GM23248 (cell line): ENCODE results near the gene KDM2B. TPM values are rescaled to one million over a fixed set of nuclear protein-coding genes. Genes with fewer than 3 reads are reported as not detected.

Experiments
- DNase-seq: peaks from one replicate; pipeline ENCODE4 v3.0.0-alpha.2; 2015
- H2AFZ ChIP-seq: fragments of 200-600 bp; sonication (generic); 2 replicates; pipeline ENCODE4 v1.6.1; 2016; ENCODE audit warnings: antibody characterized with exemption
- H3F3A ChIP-seq: fragments of 200-600 bp; sonication (generic); 2 replicates; pipeline ENCODE4 v1.6.1; 2016; ENCODE audit warnings: mild to moderate bottlenecking, antibody characterized with exemption, mixed run types; ENCODE audit not compliant: insufficient read depth
- H3K27ac ChIP-seq: fragments of 200-600 bp; sonication (generic); 2 replicates; pipeline ENCODE4 v1.5.1; 2016; ENCODE audit warnings: mild to moderate bottlenecking
- H3K27me3 ChIP-seq: fragments of 200-600 bp; sonication (generic); replicated peaks from 2 replicates; pipeline ENCODE4 v1.6.1; 2016; ENCODE audit warnings: mild to moderate bottlenecking; ENCODE audit not compliant: insufficient read depth
- H3K36me3 ChIP-seq: fragments of 200-600 bp; sonication (generic); 2 replicates; pipeline ENCODE4 v1.6.1; 2016; ENCODE audit warnings: low read depth, mild to moderate bottlenecking
- H3K4me1 ChIP-seq: fragments of 200-600 bp; sonication (generic); 2 replicates; pipeline ENCODE4 v1.6.1; 2016; ENCODE audit warnings: mild to moderate bottlenecking; ENCODE audit not compliant: insufficient read depth
- H3K4me2 ChIP-seq: fragments of 200-600 bp; sonication (generic); one replicate; pipeline ENCODE4 v1.6.1; 2016; ENCODE audit warnings: mild to moderate bottlenecking; ENCODE audit not compliant: unreplicated experiment
- H3K4me3 ChIP-seq: fragments of 200-600 bp; sonication (generic); 2 replicates; pipeline ENCODE4 v1.5.1; 2016; ENCODE audit warnings: mild to moderate bottlenecking
- H3K79me2 ChIP-seq: fragments of 200-600 bp; sonication (generic); 2 replicates; pipeline ENCODE4 v1.6.1; 2016; ENCODE audit warnings: mild to moderate bottlenecking; ENCODE audit not compliant: insufficient read depth
- H3K9ac ChIP-seq: fragments of 200-600 bp; sonication (generic); 2 replicates; pipeline ENCODE4 v1.6.1; 2016; ENCODE audit warnings: mild to moderate bottlenecking
- H3K9me2 ChIP-seq: fragments of 200-600 bp; sonication (generic); 2 replicates; pipeline ENCODE4 v1.6.1; 2016; ENCODE audit warnings: mixed run types, mild to moderate bottlenecking, moderate library complexity; ENCODE audit not compliant: insufficient read depth
- H3K9me3 ChIP-seq: fragments of 200-600 bp; sonication (generic); one replicate; pipeline ENCODE4 v1.6.1; 2017; ENCODE audit warnings: low read depth
- H4K20me1 ChIP-seq: fragments of 200-600 bp; sonication (generic); 2 replicates; pipeline ENCODE4 v1.6.0; 2016; ENCODE audit not compliant: insufficient read depth
- EZH2 ChIP-seq: fragments of 200-600 bp; sonication (generic); IDR thresholded peaks from 2 replicates; pipeline ENCODE4 v1.6.1; 2018; ENCODE audit warnings: antibody characterized with exemption, mild to moderate bottlenecking; ENCODE audit not compliant: insufficient read depth, poor library complexity, severe bottlenecking
- EZH2phosphoT487 ChIP-seq: fragments of 200-600 bp; sonication (generic); IDR thresholded peaks from 2 replicates; pipeline ENCODE4 v1.6.1; 2018; ENCODE audit warnings: antibody characterized with exemption, moderate library complexity, mild to moderate bottlenecking, low read depth; ENCODE audit not compliant: insufficient read depth
- WGBS, 2 experiments: methylation state at CpG; one replicate each; pipeline ENCODE4 v1.1.6; 2015 to 2017; ENCODE audit warnings: low lambda C conversion rate in 2 of 2, low coverage in 1 of 2; ENCODE audit errors: missing lambda C conversion rate in 2 of 2; 5-methylcytosine and 5-hydroxymethylcytosine counted together
- in situ Hi-C: fragments of 300-500 bp; cut with MboI; formaldehyde crosslinking; loops from 2 replicates; pipeline ENCODE4 v1.15.0; 2020
- polyA plus RNA-seq: library from polyadenylated mRNA; unstranded; fragments of >200 nt; fragmentation: Nextera tagmentation; extraction: Ambion mirVana; gene quantifications from 2 replicates; pipeline ENCODE4 v1.2.1, GENCODE V29; 2016
- total RNA-seq: library from RNA; depleted of rRNA; stranded (reverse); fragments of >200 nt; shearing (Covaris generic); gene quantifications from 2 replicates; pipeline ENCODE4 v1.2.3, GENCODE V29; 2014

Gene KDM2B
- total and polyA plus RNA-seq, 2 experiments from 2014 or later = 8.2 to 20.1 TPM

- Histone ChIP-seq H3K27me3 (no peaks in the 10 kb centered on the region), H3K27ac (peak overlapping the region; percentile 96), H3K4me3 (peak overlapping the region; percentile 36; the same call in 1 of the 2 replicates), H3K79me2 (no peaks in the 10 kb centered on the region), H3K4me1 (peaks cover 26% of the 10 kb centered on the region), H3K36me3 (no peaks in the 10 kb centered on the region), H3K9me3 (no peaks in the 10 kb centered on the region), H2AFZ (peak overlapping the region; percentile 85), H3K4me2 (peak overlapping the region; percentile 63), H3K9ac (peak overlapping the region; percentile 88), H3K9me2 (no peaks in the 10 kb centered on the region), H4K20me1 (no peaks in the 10 kb centered on the region), H3F3A (peaks cover 22% of the 10 kb centered on the region)
- DNase-seq = peak; percentile 18
- WGBS, 2 experiments = 91% methylated on average over 13 of the region's 13 CpGs
- in situ Hi-C loops = no loop called here
- TF ChIP-seq EZH2phosphoT487 = no peak
- TF ChIP-seq EZH2 = no peak
These were observed 4.7 kb downstream of the KDM2B start for GRCh38 chr12:121575952-121576625.

- no peak overlapping the region for H3K27ac ChIP-seq
- 83 to 100% methylated on average over 1 of the region's 1 CpG for WGBS, 2 experiments
- H3K4me2 ChIP-seq = no peak overlapping the region
- H3K36me3 ChIP-seq = peaks cover 4% of the 10 kb centered on the region; the same call in 1 of the 2 replicates
- H3K9me3 ChIP-seq = no peaks in the 10 kb centered on the region
- no peak overlapping the region for H3K4me3 ChIP-seq
- H4K20me1 ChIP-seq = no peaks in the 10 kb centered on the region
- no peaks in the 10 kb centered on the region for H3K27me3 ChIP-seq
- DNase-seq = no peak
- in situ Hi-C loops = no loop called here
- no peaks in the 10 kb centered on the region for H3K9me2 ChIP-seq
- H3F3A ChIP-seq = peaks cover 16% of the 10 kb centered on the region
- peaks cover 20% of the 10 kb centered on the region for H3K4me1 ChIP-seq
- TF ChIP-seq EZH2phosphoT487 (no peak), EZH2 (no peak)
- no peaks in the 10 kb centered on the region for H3K79me2 ChIP-seq
- no peak overlapping the region for H2AFZ ChIP-seq
- H3K9ac ChIP-seq = no peak overlapping the region
These were observed 5.8 kb downstream of the KDM2B start for GRCh38 chr12:121575051-121575450.

GRCh38 chr12:121574025-121574424 lies 6.8 kb downstream of the KDM2B start:
- Histone ChIP-seq H3K9me2 (no peaks in the 10 kb centered on the region), H3K27ac (no peak overlapping the region), H3K9ac (no peak overlapping the region), H3K4me1 (peaks cover 20% of the 10 kb centered on the region), H3K4me2 (no peak overlapping the region), H3F3A (peaks cover 16% of the 10 kb centered on the region), H2AFZ (no peak overlapping the region), H3K4me3 (no peak overlapping the region), H3K79me2 (no peaks in the 10 kb centered on the region), H3K36me3 (peaks cover 4% of the 10 kb centered on the region; the same call in 1 of the 2 replicates), H3K27me3 (no peaks in the 10 kb centered on the region), H3K9me3 (no peaks in the 10 kb centered on the region), H4K20me1 (no peaks in the 10 kb centered on the region)
- in situ Hi-C loops = no loop called here
- TF ChIP-seq EZH2phosphoT487 (no peak), EZH2 (no peak)
- WGBS, 2 experiments = 89 to 91% methylated on average over 11 of the region's 11 CpGs
- DNase-seq = no peak

- in situ Hi-C loops = no loop called here
- no peak overlapping the region for H3K4me2 ChIP-seq
- no peaks in the 10 kb centered on the region for H3K79me2 ChIP-seq
- H3K9me3 ChIP-seq = no peaks in the 10 kb centered on the region
- no peak for DNase-seq
- peaks cover 8% of the 10 kb centered on the region for H3K4me1 ChIP-seq
- no peak overlapping the region for H3K9ac ChIP-seq
- H3K4me3 ChIP-seq = no peak overlapping the region
- no peak overlapping the region for H2AFZ ChIP-seq
- no peak overlapping the region for H3K27ac ChIP-seq
- H3K36me3 ChIP-seq = peaks cover 4% of the 10 kb centered on the region; the same call in 1 of the 2 replicates
- no peaks in the 10 kb centered on the region for H4K20me1 ChIP-seq
- TF ChIP-seq EZH2phosphoT487 = no peak
- no peak for TF ChIP-seq EZH2
- H3K27me3 ChIP-seq = no peaks in the 10 kb centered on the region
- H3F3A ChIP-seq = peaks cover 7% of the 10 kb centered on the region; the same call in 1 of the 2 replicates
- H3K9me2 ChIP-seq = no peaks in the 10 kb centered on the region
- WGBS, 2 experiments = 97 to 99% methylated on average over 9 of the region's 9 CpGs
These were observed 8.9 kb downstream of the KDM2B start for GRCh38 chr12:121571920-121572319.
